ENCODE measurements around the gene ATP6V1E1. TPM values are rescaled to one million over a fixed set of nuclear protein-coding genes. Genes with fewer than 3 reads are reported as not detected.

Gene ATP6V1E1
- polyA plus RNA-seq (2012; ENCODE audit: insufficient read length, low read depth): 120 TPM

- TF ChIP-seq REST (IDR thresholded peaks at IDR 0.05; ENCODE audit: insufficient read depth in 1 of 2, low read depth in 2 of 2, low read length in 2 of 2) (0 out of 4 replicates have a peak, but pooled peaks of 1 of the 2 experiments have one; percentile 25), TAF1 (IDR thresholded peaks at IDR 0.05; ENCODE audit: borderline replicate concordance, insufficient read depth, low read length) (peak; percentile 46; the same call in 1 of the 2 replicates), POLR2AphosphoS5 (IDR thresholded peaks at IDR 0.05; ENCODE audit: low read depth, low read length) (peak; percentile 80), SIN3A (IDR thresholded peaks at IDR 0.05; ENCODE audit: borderline replicate concordance, insufficient read depth, low read length) (no peak), FOXP2 (optimal IDR thresholded peaks at IDR 0.05; ENCODE audit: borderline replicate concordance, extremely low read depth, extremely low read length, insufficient read depth) (no peak)
These were observed at the start of gene ATP6V1E1 for GRCh38 chr22:17628406-17629172. Gene ATP6V1E1 (minus strand): TSS chr22:17628749. CDS start chr22:17628635, 114 bp downstream.

- no peak for TF ChIP-seq SIN3A (IDR thresholded peaks at IDR 0.05; ENCODE audit: borderline replicate concordance, insufficient read depth, low read length)
- TF ChIP-seq POLR2AphosphoS5 (IDR thresholded peaks at IDR 0.05; ENCODE audit: low read depth, low read length): no peak
- no peak for TF ChIP-seq TAF1 (IDR thresholded peaks at IDR 0.05; ENCODE audit: borderline replicate concordance, insufficient read depth, low read length)
- TF ChIP-seq FOXP2 (optimal IDR thresholded peaks at IDR 0.05; ENCODE audit: borderline replicate concordance, extremely low read depth, extremely low read length, insufficient read depth): no peak
- TF ChIP-seq REST (IDR thresholded peaks at IDR 0.05; ENCODE audit: insufficient read depth in 1 of 2, low read depth in 2 of 2, low read length in 2 of 2): no peak
These were observed 47.0 kb upstream of the ATP6V1E1 start for GRCh38 chr22:17675584-17675983.

DNA sequence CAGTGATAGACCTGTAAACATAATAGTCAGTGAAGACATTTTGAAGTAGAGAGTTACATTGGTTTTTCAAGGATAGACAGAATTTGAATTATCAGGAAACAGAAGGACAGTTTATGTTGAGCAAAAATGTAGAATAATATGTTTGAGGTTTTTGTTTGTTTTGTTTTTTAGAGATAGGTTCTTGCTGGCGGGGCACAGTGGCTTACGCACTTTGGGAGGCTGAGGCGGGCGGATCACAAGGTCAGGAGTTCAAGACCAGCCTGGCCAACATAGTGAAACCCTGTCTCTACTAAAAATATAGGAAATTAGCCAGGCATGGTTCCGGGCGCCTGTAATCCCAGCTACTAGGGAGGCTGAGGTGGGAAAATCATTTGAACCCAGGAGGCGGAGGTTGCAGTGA is 45.6 kb upstream of the ATP6V1E1 start:
- TF ChIP-seq POLR2AphosphoS5 (IDR thresholded peaks at IDR 0.05; ENCODE audit: low read depth, low read length): no peak
- no peak for TF ChIP-seq TAF1 (IDR thresholded peaks at IDR 0.05; ENCODE audit: borderline replicate concordance, insufficient read depth, low read length)
- TF ChIP-seq FOXP2 (optimal IDR thresholded peaks at IDR 0.05; ENCODE audit: borderline replicate concordance, extremely low read depth, extremely low read length, insufficient read depth): no peak
- no peak for TF ChIP-seq REST (IDR thresholded peaks at IDR 0.05; ENCODE audit: insufficient read depth in 1 of 2, low read depth in 2 of 2, low read length in 2 of 2)
- no peak for TF ChIP-seq SIN3A (IDR thresholded peaks at IDR 0.05; ENCODE audit: borderline replicate concordance, insufficient read depth, low read length)

GRCh38 chr22:17672417-17672991 is 44.0 kb upstream of the ATP6V1E1 start:
- TF ChIP-seq TAF1 (IDR thresholded peaks at IDR 0.05; ENCODE audit: borderline replicate concordance, insufficient read depth, low read length) (no peak), REST (IDR thresholded peaks at IDR 0.05; ENCODE audit: insufficient read depth in 1 of 2, low read depth in 2 of 2, low read length in 2 of 2) (no peak), SIN3A (IDR thresholded peaks at IDR 0.05; ENCODE audit: borderline replicate concordance, insufficient read depth, low read length) (no peak), FOXP2 (optimal IDR thresholded peaks at IDR 0.05; ENCODE audit: borderline replicate concordance, extremely low read depth, extremely low read length, insufficient read depth) (no peak), POLR2AphosphoS5 (IDR thresholded peaks at IDR 0.05; ENCODE audit: low read depth, low read length) (no peak)
